ENCODE data around the gene CPNE8. TPM values are rescaled to one million over a fixed set of nuclear protein-coding genes. Genes with fewer than 3 reads are reported as not detected.
A peak's percentile ranks its signal among the peaks of the same experiment; 100 is the strongest.

The CPNE8 gene
- total RNA-seq, 2 experiments from 2014 or later, result 3.5 to 5.7 TPM

GRCh38 chr12:38915429-38916182 lies 10.2 kb upstream of the CPNE8 start:
- CTCF ChIA-PET, result no interaction called here
- H3K4me1 Mint-ChIP-seq (ENCODE audit: low read depth), result no peaks in the 10 kb centered on the region
- intact Hi-C loops (cut with micrococcal nuclease), result no loop called here
- peaks cover 2% of the 10 kb centered on the region for H3K27me3 Mint-ChIP-seq (ENCODE audit: low read depth)
- H3K9me3 Mint-ChIP-seq, result no peaks in the 10 kb centered on the region
- DNase-seq, result no peak
- no peak overlapping the region for H3K27ac Mint-ChIP-seq
- no peaks in the 10 kb centered on the region for H3K36me3 Mint-ChIP-seq (ENCODE audit: low read depth)
- no peak overlapping the region for H3K4me3 Mint-ChIP-seq

GRCh38 chr12:38912116-38912515 lies 6.7 kb upstream of the CPNE8 start:
- Mint-ChIP-seq H3K4me1 (ENCODE audit: low read depth) (peaks cover 3% of the 10 kb centered on the region), H3K27ac (no peak overlapping the region), H3K27me3 (ENCODE audit: low read depth) (peaks cover 11% of the 10 kb centered on the region), H3K9me3 (no peaks in the 10 kb centered on the region), H3K4me3 (no peak overlapping the region), H3K36me3 (ENCODE audit: low read depth) (no peaks in the 10 kb centered on the region)
- DNase-seq, result no peak
- intact Hi-C loops (cut with micrococcal nuclease), result no loop called here
- CTCF ChIA-PET, result interaction anchor here (2.4 kb wide), 1 partner anchor 9 kb away, joined by 5 read pairs; no protein-coding TSS in a partner anchor

GRCh38 chr12:38911611-38912010 lies 6.2 kb upstream of the CPNE8 start:
- CTCF ChIA-PET, result interaction anchor here (2.4 kb wide), 1 partner anchor 10 kb away, joined by 5 read pairs; no protein-coding TSS in a partner anchor
- intact Hi-C loops (cut with micrococcal nuclease), result no loop called here
- peaks cover 13% of the 10 kb centered on the region for H3K27me3 Mint-ChIP-seq (ENCODE audit: low read depth)

GRCh38 chr12:38907201-38907923 lies 2.0 kb upstream of the CPNE8 start:
- peak overlapping the region; percentile 86 for H3K27ac Mint-ChIP-seq

More at GRCh38 chr12:38911611-38912010, 6.2 kb upstream of the CPNE8 start:
- peaks cover 6% of the 10 kb centered on the region for H3K4me1 Mint-ChIP-seq (ENCODE audit: low read depth)
- no peak for DNase-seq
- no peak overlapping the region for H3K27ac Mint-ChIP-seq
- no peak overlapping the region for H3K4me3 Mint-ChIP-seq
- no peaks in the 10 kb centered on the region for H3K36me3 Mint-ChIP-seq (ENCODE audit: low read depth)
- no peaks in the 10 kb centered on the region for H3K9me3 Mint-ChIP-seq

GRCh38 chr12:38906482-38907200 lies 1.2 kb upstream of the CPNE8 start:
- Mint-ChIP-seq H3K36me3 (ENCODE audit: low read depth) (peaks cover 2% of the 10 kb centered on the region), H3K4me3 (peak overlapping the region; percentile 83), H3K4me1 (ENCODE audit: low read depth) (peaks cover 22% of the 10 kb centered on the region), H3K27ac (peak overlapping the region; percentile 86), H3K9me3 (no peaks in the 10 kb centered on the region), H3K27me3 (ENCODE audit: low read depth) (peaks cover 31% of the 10 kb centered on the region)
- intact Hi-C loops (cut with micrococcal nuclease), result loop anchor here (1.0 to 10.0 kb wide), 5 partner anchors 14 to 718 kb away; a partner anchor contains a TSS
- CTCF ChIA-PET, result interaction anchor here (0.7 to 2.1 kb wide), 5 partner anchors 11 to 368 kb away, joined by 3 to 8 read pairs (median 3); no protein-coding TSS in a partner anchor
- peak; percentile 76 for DNase-seq

More at GRCh38 chr12:38907201-38907923, 2.0 kb upstream of the CPNE8 start:
- peaks cover 31% of the 10 kb centered on the region for H3K27me3 Mint-ChIP-seq (ENCODE audit: low read depth)
- H3K4me1 Mint-ChIP-seq (ENCODE audit: low read depth), result peaks cover 22% of the 10 kb centered on the region
- peak overlapping the region; percentile 83 for H3K4me3 Mint-ChIP-seq
- H3K9me3 Mint-ChIP-seq, result no peaks in the 10 kb centered on the region
- DNase-seq, result no peak
- H3K36me3 Mint-ChIP-seq (ENCODE audit: low read depth), result peaks cover 2% of the 10 kb centered on the region
- CTCF ChIA-PET, result interaction anchor here (0.9 to 2.1 kb wide), 3 partner anchors 12 to 100 kb away, joined by 3 to 8 read pairs (median 7); no protein-coding TSS in a partner anchor
- intact Hi-C loops (cut with micrococcal nuclease), result loop anchor here (5.0 to 10.0 kb wide), 2 partner anchors 240 to 717 kb away; a partner anchor contains a TSS

- peak; percentile 66 for DNase-seq
- CTCF ChIA-PET, result no interaction called here
- intact Hi-C loops (cut with micrococcal nuclease), result loop anchor here (1.0 to 10.0 kb wide), 4 partner anchors 132 to 720 kb away; partner anchors contain the start of gene ALG10B
Measured at GRCh38 chr12:38904537-38905479, 583 bp downstream of the CPNE8 start.

GRCh38 chr12:38903596-38903995 lies 1.8 kb downstream of the CPNE8 start:
- Mint-ChIP-seq H3K9me3 (no peaks in the 10 kb centered on the region), H3K36me3 (ENCODE audit: low read depth) (peaks cover 2% of the 10 kb centered on the region), H3K27me3 (ENCODE audit: low read depth) (peaks cover 24% of the 10 kb centered on the region), H3K4me3 (peak overlapping the region; percentile 83), H3K4me1 (ENCODE audit: low read depth) (peaks cover 22% of the 10 kb centered on the region), H3K27ac (no peak overlapping the region)
- CTCF ChIA-PET, result no interaction called here
- no peak for DNase-seq
- intact Hi-C loops (cut with micrococcal nuclease), result loop anchor here (10.0 kb wide), 1 partner anchor 721 kb away; a partner anchor contains a TSS

More at GRCh38 chr12:38904537-38905479, 583 bp downstream of the CPNE8 start:
- Mint-ChIP-seq H3K9me3 (no peaks in the 10 kb centered on the region), H3K36me3 (ENCODE audit: low read depth) (peaks cover 2% of the 10 kb centered on the region), H3K27ac (peak overlapping the region; percentile 91), H3K4me1 (ENCODE audit: low read depth) (peaks cover 22% of the 10 kb centered on the region), H3K27me3 (ENCODE audit: low read depth) (peaks cover 27% of the 10 kb centered on the region), H3K4me3 (peak overlapping the region; percentile 83)

GRCh38 chr12:38898001-38898684 lies 7.2 kb downstream of the CPNE8 start:
- Mint-ChIP-seq H3K36me3 (ENCODE audit: low read depth) (no peaks in the 10 kb centered on the region), H3K27me3 (ENCODE audit: low read depth) (no peaks in the 10 kb centered on the region), H3K4me1 (ENCODE audit: low read depth) (no peaks in the 10 kb centered on the region), H3K4me3 (no peak overlapping the region), H3K9me3 (no peaks in the 10 kb centered on the region), H3K27ac (no peak overlapping the region)
- DNase-seq, result no peak
- CTCF ChIA-PET, result interaction anchor here (0.7 kb wide), 1 partner anchor 819 kb away, joined by 4 read pairs; no protein-coding TSS in a partner anchor
- intact Hi-C loops (cut with micrococcal nuclease), result no loop called here

GRCh38 chr12:38895446-38895845 lies 9.9 kb downstream of the CPNE8 start:
- H3K4me3 Mint-ChIP-seq, result no peak overlapping the region
- no peak overlapping the region for H3K27ac Mint-ChIP-seq
- intact Hi-C loops (cut with micrococcal nuclease), result no loop called here
- H3K9me3 Mint-ChIP-seq, result no peaks in the 10 kb centered on the region
- no peak for DNase-seq
- no peaks in the 10 kb centered on the region for H3K36me3 Mint-ChIP-seq (ENCODE audit: low read depth)
- H3K4me1 Mint-ChIP-seq (ENCODE audit: low read depth), result peaks cover 8% of the 10 kb centered on the region
- CTCF ChIA-PET, result interaction anchor here (1.0 to 1.9 kb wide), 2 partner anchors 11 to 207 kb away, joined by 3 to 8 read pairs; no protein-coding TSS in a partner anchor
- no peaks in the 10 kb centered on the region for H3K27me3 Mint-ChIP-seq (ENCODE audit: low read depth)

- Mint-ChIP-seq H3K27me3 (ENCODE audit: low read depth) (no peaks in the 10 kb centered on the region), H3K27ac (no peak overlapping the region), H3K36me3 (ENCODE audit: low read depth) (no peaks in the 10 kb centered on the region), H3K4me1 (ENCODE audit: low read depth) (peaks cover 8% of the 10 kb centered on the region), H3K4me3 (no peak overlapping the region), H3K9me3 (no peaks in the 10 kb centered on the region)
- no peak for DNase-seq
- CTCF ChIA-PET, result no interaction called here
- intact Hi-C loops (cut with micrococcal nuclease), result loop anchor here (1.0 kb wide), 1 partner anchor 13 kb away; no protein-coding TSS in a partner anchor
Measured at GRCh38 chr12:38892976-38893375, 12.4 kb downstream of the CPNE8 start.

Measured in activated naive CD4-positive, alpha-beta T cell treated with anti-CD3 and anti-CD28 coated beads for 36 hours (primary cell).